ENCODE measurements around the gene FGF11. TPM values are rescaled to one million over a fixed set of nuclear protein-coding genes. Genes with fewer than 3 reads are reported as not detected.

Gene FGF11
- total RNA-seq, 4 donors from 2014 or later: 1.5 to 3.3 (median 2.2) TPM

DNA sequence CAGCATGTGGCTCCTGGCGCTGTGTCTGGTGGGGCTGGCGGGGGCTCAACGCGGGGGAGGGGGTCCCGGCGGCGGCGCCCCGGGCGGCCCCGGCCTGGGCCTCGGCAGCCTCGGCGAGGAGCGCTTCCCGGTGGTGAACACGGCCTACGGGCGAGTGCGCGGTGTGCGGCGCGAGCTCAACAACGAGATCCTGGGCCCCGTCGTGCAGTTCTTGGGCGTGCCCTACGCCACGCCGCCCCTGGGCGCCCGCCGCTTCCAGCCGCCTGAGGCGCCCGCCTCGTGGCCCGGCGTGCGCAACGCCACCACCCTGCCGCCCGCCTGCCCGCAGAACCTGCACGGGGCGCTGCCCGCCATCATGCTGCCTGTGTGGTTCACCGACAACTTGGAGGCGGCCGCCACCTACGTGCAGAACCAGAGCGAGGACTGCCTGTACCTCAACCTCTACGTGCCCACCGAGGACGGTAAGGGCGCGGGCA is 31.0 kb upstream of the FGF11 start:
- Histone ChIP-seq H3K36me3 (peaks cover 0 to 40% (median 0%) of the 10 kb centered on the region in 3 donors), H3K4me3 (no peak overlapping the region), H3K9me3 (no peaks in the 10 kb centered on the region), H3K4me1 (peaks cover 0 to 33% (median 7%) of the 10 kb centered on the region in 4 donors), H3K27me3 (no peaks in the 10 kb centered on the region), H3K27ac (no peak overlapping the region)
- no peak for TF ChIP-seq POLR2A (IDR thresholded peaks at IDR 0.05)
- TF ChIP-seq, protein P1, sequence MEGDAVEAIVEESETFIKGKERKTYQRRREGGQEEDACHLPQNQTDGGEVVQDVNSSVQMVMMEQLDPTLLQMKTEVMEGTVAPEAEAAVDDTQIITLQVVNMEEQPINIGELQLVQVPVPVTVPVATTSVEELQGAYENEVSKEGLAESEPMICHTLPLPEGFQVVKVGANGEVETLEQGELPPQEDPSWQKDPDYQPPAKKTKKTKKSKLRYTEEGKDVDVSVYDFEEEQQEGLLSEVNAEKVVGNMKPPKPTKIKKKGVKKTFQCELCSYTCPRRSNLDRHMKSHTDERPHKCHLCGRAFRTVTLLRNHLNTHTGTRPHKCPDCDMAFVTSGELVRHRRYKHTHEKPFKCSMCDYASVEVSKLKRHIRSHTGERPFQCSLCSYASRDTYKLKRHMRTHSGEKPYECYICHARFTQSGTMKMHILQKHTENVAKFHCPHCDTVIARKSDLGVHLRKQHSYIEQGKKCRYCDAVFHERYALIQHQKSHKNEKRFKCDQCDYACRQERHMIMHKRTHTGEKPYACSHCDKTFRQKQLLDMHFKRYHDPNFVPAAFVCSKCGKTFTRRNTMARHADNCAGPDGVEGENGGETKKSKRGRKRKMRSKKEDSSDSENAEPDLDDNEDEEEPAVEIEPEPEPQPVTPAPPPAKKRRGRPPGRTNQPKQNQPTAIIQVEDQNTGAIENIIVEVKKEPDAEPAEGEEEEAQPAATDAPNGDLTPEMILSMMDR (IDR thresholded peaks at IDR 0.05): no peak
- no peak for TF ChIP-seq EP300 (IDR thresholded peaks at IDR 0.05)
- 75 to 76% methylated on average over 27 to 41 of the region's 58 CpGs for WGBS, 2 donors
- DNase-seq (ENCODE audit: low spot score in 2 of 2): no peak

DNA sequence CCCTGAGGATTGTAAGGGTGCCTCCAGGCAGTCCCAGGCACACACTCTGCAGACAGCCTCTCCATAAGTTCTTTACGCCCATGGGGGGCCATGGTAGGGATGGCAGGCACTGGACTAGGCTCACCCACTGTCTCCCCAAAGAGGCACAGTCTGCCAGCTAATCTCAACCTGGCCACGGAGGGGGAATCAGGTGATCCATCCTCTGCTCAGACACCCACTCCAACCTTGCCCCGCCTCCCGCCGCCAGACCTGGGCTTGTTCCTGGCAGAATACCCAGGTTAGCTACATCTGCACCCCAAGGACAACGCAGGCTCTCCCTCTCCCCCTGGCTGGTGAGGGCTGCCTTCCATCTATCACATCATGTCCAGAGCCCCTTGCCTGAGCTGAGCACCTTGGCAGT is 30.4 kb upstream of the FGF11 start:
- no peak overlapping the region for H3K27ac ChIP-seq
- no peak overlapping the region for H3K4me3 ChIP-seq
- no peak for DNase-seq (ENCODE audit: low spot score in 2 of 2)
- H3K36me3 ChIP-seq: peaks cover 0 to 41% (median 0%) of the 10 kb centered on the region in 3 donors
- H3K27me3 ChIP-seq: no peaks in the 10 kb centered on the region
- 84 to 96% methylated on average over 6 of the region's 6 CpGs for WGBS, 2 donors
- no peaks in the 10 kb centered on the region for H3K9me3 ChIP-seq
- TF ChIP-seq POLR2A (IDR thresholded peaks at IDR 0.05) (no peak), EP300 (IDR thresholded peaks at IDR 0.05) (no peak)
- TF ChIP-seq, protein P1 (IDR thresholded peaks at IDR 0.05): no peak
- H3K4me1 ChIP-seq: peaks cover 0 to 38% (median 7%) of the 10 kb centered on the region in 4 donors

DNA sequence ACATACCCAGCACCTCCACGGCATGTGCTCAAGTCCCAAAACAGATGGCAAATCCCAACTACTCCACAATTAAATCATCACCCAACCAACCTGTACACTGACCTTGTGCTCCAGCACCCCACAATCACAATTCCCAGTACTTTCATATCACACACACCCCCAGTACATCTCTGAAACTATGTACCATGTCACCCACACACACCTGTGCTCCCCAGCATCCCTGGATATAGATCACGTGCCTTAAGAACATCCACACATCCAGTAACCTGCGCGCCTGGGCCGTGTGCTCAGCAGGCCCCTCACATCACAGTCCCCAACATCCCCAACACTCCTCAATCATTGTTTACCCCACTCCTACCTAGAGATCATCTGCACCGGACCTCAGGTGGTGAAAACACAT is 29.6 kb upstream of the FGF11 start:
- Histone ChIP-seq H3K27ac (no peak overlapping the region), H3K4me3 (no peak overlapping the region), H3K36me3 (peaks cover 0 to 50% (median 0%) of the 10 kb centered on the region in 3 donors), H3K9me3 (no peaks in the 10 kb centered on the region), H3K4me1 (peaks cover 0 to 38% (median 7%) of the 10 kb centered on the region in 4 donors), H3K27me3 (no peaks in the 10 kb centered on the region)
- WGBS, 2 donors: 93 to 94% methylated on average over 6 of the region's 6 CpGs
- DNase-seq (ENCODE audit: low spot score in 2 of 2): no peak
- TF ChIP-seq POLR2A (IDR thresholded peaks at IDR 0.05) (no peak), EP300 (IDR thresholded peaks at IDR 0.05) (no peak)
- TF ChIP-seq, protein P1 (IDR thresholded peaks at IDR 0.05): no peak

- Histone ChIP-seq H3K4me1 (peaks cover 0 to 28% (median 4%) of the 10 kb centered on the region in 4 donors), H3K9me3 (no peaks in the 10 kb centered on the region), H3K36me3 (peaks cover 0 to 61% (median 0%) of the 10 kb centered on the region in 3 donors), H3K27me3 (no peaks in the 10 kb centered on the region), H3K4me3 (no peak overlapping the region), H3K27ac (no peak overlapping the region)
- 82 to 89% methylated on average over 25 of the region's 25 CpGs for WGBS, 2 donors
- no peak for DNase-seq (ENCODE audit: low spot score in 2 of 2)
- TF ChIP-seq, protein P1 (IDR thresholded peaks at IDR 0.05): no peak
- TF ChIP-seq POLR2A (IDR thresholded peaks at IDR 0.05) (no peak), EP300 (IDR thresholded peaks at IDR 0.05) (no peak)
Measured at GRCh38 chr17:7410634-7411426, 28.5 kb upstream of the FGF11 start.

DNA sequence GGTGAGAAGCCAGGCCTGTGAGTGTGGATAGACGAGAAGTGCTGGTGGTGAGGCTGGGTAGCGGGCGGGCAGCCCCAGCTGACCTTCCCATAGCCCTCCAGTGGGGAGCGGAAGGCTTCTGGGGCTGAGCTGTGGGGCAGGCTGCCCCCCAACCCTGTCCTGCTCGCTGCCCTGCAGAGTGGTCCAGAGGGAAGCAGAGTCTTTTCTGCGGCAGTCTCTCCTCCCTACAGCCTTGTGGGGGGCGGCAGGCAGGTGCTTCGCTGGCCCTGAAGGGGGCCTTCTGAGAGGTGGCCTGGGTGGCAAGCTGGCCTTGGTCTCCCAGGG is 27.9 kb upstream of the FGF11 start:
- TF ChIP-seq EP300 (IDR thresholded peaks at IDR 0.05) (no peak), POLR2A (IDR thresholded peaks at IDR 0.05) (no peak)
- TF ChIP-seq, protein P1 (IDR thresholded peaks at IDR 0.05): no peak
- H3K36me3 ChIP-seq: peaks cover 0 to 67% (median 0%) of the 10 kb centered on the region in 3 donors

More for the DNA sequence above, 27.9 kb upstream of the FGF11 start:
- no peaks in the 10 kb centered on the region for H3K9me3 ChIP-seq
- 90 to 92% methylated on average over 8 of the region's 8 CpGs for WGBS, 2 donors
- no peak for DNase-seq (ENCODE audit: low spot score in 2 of 2)
- H3K4me1 ChIP-seq: peaks cover 0 to 22% (median 1%) of the 10 kb centered on the region in 4 donors
- H3K27ac ChIP-seq: no peak overlapping the region
- H3K4me3 ChIP-seq: no peak overlapping the region
- H3K27me3 ChIP-seq: no peaks in the 10 kb centered on the region
